Measurements from ENCODE around the gene PRPH.

The PRPH gene

GRCh38 chr12:49347311-49348193, 52.6 kb downstream of the PRPH start:
- DNase-seq: no peak

Data from GF-D8 (cell line).